IMR-90 (cell line): ENCODE results near the gene USH1G. TPM values are rescaled to one million over a fixed set of nuclear protein-coding genes. Genes with fewer than 3 reads are reported as not detected.

ENCODE experiments used
- ATAC-seq: fragments of 200-7000 bp; cut with Tn5 transposase; 2 replicates; pipeline ENCODE4 v1.9.1; 2020; ENCODE audit warnings: low read depth, mild to moderate bottlenecking, moderate library complexity
- BruUV-seq: library from RNA; stranded (reverse); fragments of 400-500 nt; replicated peaks from 2 replicates; lab custom pipeline; 2021; lab: Mats Ljungman, UMichigan
- CTCF ChIA-PET: fragments of 300-600 bp; formaldehyde crosslinking; extraction: SDS; loops from one replicate; lab custom pipeline; 2021; ENCODE audit warnings: antibody characterized with exemption; lab: Yijun Ruan, JAX
- POLR2A ChIA-PET: fragments of 300-600 bp; sonication (Branson Sonifier 250); formaldehyde crosslinking; loops from one replicate; lab custom pipeline; 2022; ENCODE audit warnings: antibody characterized with exemption; ENCODE audit not compliant: unreplicated experiment; lab: Charles Lee
- DNase-seq: peaks from one replicate; pipeline ENCODE4 v3.0.0; 2013
- H2AFZ ChIP-seq: replicated peaks from 2 replicates; pipeline ENCODE3; 2013; ENCODE audit warnings: low read length, mild to moderate bottlenecking; ENCODE audit not compliant: poor library complexity
- H2AK5ac ChIP-seq: 2 replicates; pipeline ENCODE4 v1.6.1; 2013; ENCODE audit warnings: low read depth, low read length, inconsistent platforms
- H2AK9ac ChIP-seq: replicated peaks from 2 replicates; pipeline ENCODE3; 2013; ENCODE audit warnings: mild to moderate bottlenecking, low read depth, low read length, moderate library complexity; ENCODE audit not compliant: poor library complexity
- H2BK120ac ChIP-seq: 2 replicates; pipeline ENCODE4 v1.6.1; 2013; ENCODE audit warnings: low read depth, low read length, inconsistent platforms
- H2BK15ac ChIP-seq: 3 replicates; pipeline ENCODE4 v1.6.1; 2013; ENCODE audit warnings: low read depth, low read length, inconsistent platforms
- H2BK20ac ChIP-seq: 2 replicates; pipeline ENCODE4 v1.6.1; 2013; ENCODE audit warnings: low read depth, mild to moderate bottlenecking, inconsistent platforms, low read length, moderate library complexity
- H2BK5ac ChIP-seq: 2 replicates; pipeline ENCODE4 v1.6.1; 2013; ENCODE audit warnings: mild to moderate bottlenecking, low read depth, low read length, inconsistent platforms; ENCODE audit not compliant: poor library complexity, severe bottlenecking
- H3K14ac ChIP-seq: replicated peaks from 2 replicates; pipeline ENCODE4 v1.6.1; 2013; ENCODE audit warnings: low read depth, low read length, inconsistent platforms
- H3K18ac ChIP-seq: 2 replicates; pipeline ENCODE4 v1.6.1; 2013; ENCODE audit warnings: low read depth, low read length, control low read depth
- H3K23ac ChIP-seq: 2 replicates; pipeline ENCODE4 v1.6.1; 2013; ENCODE audit warnings: low read depth, low read length, inconsistent platforms
- H3K27ac ChIP-seq: 2 replicates; pipeline ENCODE4 v1.5.1; 2013; ENCODE audit warnings: mild to moderate bottlenecking, control low read depth, low read length; ENCODE audit not compliant: insufficient read depth
- H3K27me3 ChIP-seq: 2 replicates; pipeline ENCODE4 v1.6.1; 2013; ENCODE audit warnings: low read length; ENCODE audit not compliant: control insufficient read depth, insufficient read depth
- H3K36me3 ChIP-seq: 2 replicates; pipeline ENCODE4 v1.6.1; 2013; ENCODE audit warnings: low read length, mixed read lengths; ENCODE audit not compliant: control insufficient read depth, insufficient read depth
- H3K4ac ChIP-seq: 2 replicates; pipeline ENCODE4 v1.6.1; 2013; ENCODE audit warnings: low read depth, low read length, inconsistent platforms
- H3K4me1 ChIP-seq: 2 replicates; pipeline ENCODE4 v1.6.1; 2013; ENCODE audit warnings: low read length, mixed read lengths; ENCODE audit not compliant: control insufficient read depth, insufficient read depth
- H3K4me2 ChIP-seq: 2 replicates; pipeline ENCODE4 v1.6.1; 2013; ENCODE audit warnings: low read depth, mild to moderate bottlenecking, control low read depth, low read length, moderate library complexity
- H3K4me3 ChIP-seq: 2 replicates; pipeline ENCODE4 v1.5.1; 2013; ENCODE audit warnings: low read depth, mild to moderate bottlenecking, control low read depth, low read length, moderate library complexity; ENCODE audit not compliant: insufficient read depth
- H3K56ac ChIP-seq: 2 replicates; pipeline ENCODE4 v1.6.1; 2013; ENCODE audit warnings: low read length, inconsistent platforms; ENCODE audit not compliant: insufficient read depth; ENCODE audit errors: extremely low read depth
- H3K79me1 ChIP-seq, 2 experiments: 2 replicates each; pipeline ENCODE4 v1.6.1; 2013; ENCODE audit warnings: low read length in 2 of 2, inconsistent platforms in 1 of 2, low read depth in 1 of 2
- H3K9ac ChIP-seq: 2 replicates; pipeline ENCODE4 v1.6.1; 2013; ENCODE audit warnings: low read depth, low read length, control low read depth
- H3K9me1 ChIP-seq: 2 replicates; pipeline ENCODE4 v1.6.1; 2013; ENCODE audit warnings: low read length, inconsistent platforms; ENCODE audit not compliant: insufficient read depth
- H3K9me3 ChIP-seq: 2 replicates; pipeline ENCODE4 v1.6.1; 2013; ENCODE audit warnings: low read length; ENCODE audit not compliant: control insufficient read depth, insufficient read depth
- H4K20me1 ChIP-seq: 2 replicates; pipeline ENCODE4 v1.6.1; 2013; ENCODE audit warnings: low read length, inconsistent platforms; ENCODE audit not compliant: insufficient read depth
- H4K5ac ChIP-seq: 2 replicates; pipeline ENCODE4 v1.6.1; 2013; ENCODE audit warnings: mild to moderate bottlenecking, low read depth, low read length, control low read depth
- H4K8ac ChIP-seq, 2 experiments: 2 replicates each; pipeline ENCODE4 v1.6.1; 2013; ENCODE audit warnings: low read depth in 2 of 2, low read length in 2 of 2, control low read depth in 1 of 2, inconsistent platforms in 1 of 2
- H4K91ac ChIP-seq: 2 replicates; pipeline ENCODE4 v1.6.1; 2013; ENCODE audit warnings: low read depth, low read length, inconsistent platforms; ENCODE audit not compliant: insufficient read depth
- CTCF ChIP-seq: conservative IDR thresholded peaks from 2 replicates; pipeline ENCODE4 v1.5.1; 2012; ENCODE audit warnings: mild to moderate bottlenecking, low read depth, low read length, improper control_type of control experiment
- NFE2L2 ChIP-seq: fragments of 150-350 bp; IDR thresholded peaks from 2 replicates; pipeline ENCODE4 v1.6.1; 2016; ENCODE audit warnings: low read depth, mild to moderate bottlenecking, low read length
- RAD21 ChIP-seq: IDR thresholded peaks from 2 replicates; pipeline ENCODE4 v1.6.1; 2012; ENCODE audit warnings: low read length, improper control_type of control experiment
- WGBS, 2 experiments: methylation state at CpG; one replicate each; pipeline versions ENCODE4 v1.1.5 to v1.1.7; 2013; ENCODE audit warnings: missing lambda C conversion rate in 2 of 2; ENCODE audit not compliant: insufficient read length in 1 of 2; ENCODE audit errors: extremely low coverage in 2 of 2; 5-methylcytosine and 5-hydroxymethylcytosine counted together
- dilution Hi-C: fragments of 300-500 bp; cut with HindIII; formaldehyde crosslinking; loops from one replicate; pipeline ENCODE4 v1.14.3; 2018; ENCODE audit warnings: low sequenced_read_pairs; ENCODE audit not compliant: unreplicated experiment
- in situ Hi-C: fragments of 300-500 bp; cut with MboI; formaldehyde crosslinking; loops from 3 replicates; pipeline ENCODE4 v1.14.3; 2019; ENCODE audit warnings: low sequenced_read_pairs, inconsistent platforms, mixed read lengths
- intact Hi-C: fragments of 100-400 bp; cut with micrococcal nuclease; formaldehyde crosslinking; loops from 2 replicates; pipeline ENCODE4 v1.10.0; 2022
- polyA plus RNA-seq, 3 experiments: library from polyadenylated mRNA; depleted of rRNA; stranded (reverse); fragments of >200 nt; gene quantifications; 2 replicates each; pipeline ENCODE4 v1.2.3, GENCODE V29; 2012; ENCODE audit warnings: low replicate concordance in 1 of 3
- total RNA-seq: library from RNA; depleted of rRNA; stranded (reverse); fragments of >200 nt; gene quantifications from 2 replicates; pipeline ENCODE4 v1.2.3, GENCODE V29; 2012

Gene USH1G
- total and polyA plus RNA-seq, 2 of the 4 experiments (the other 2 are of a cell fraction), result not detected

GRCh38 chr17:74919440-74920305, 3.4 kb downstream of the USH1G start:
- ChIA-PET POLR2A (no interaction called here), CTCF (interaction anchor here (0.7 to 1.1 kb wide), 2 partner anchors 35 to 38 kb away, joined by 3 to 7 read pairs; no protein-coding TSS in a partner anchor)
- Histone ChIP-seq H3K27me3 (peaks cover 67% of the 10 kb centered on the region), H3K4ac (no peak overlapping the region), H2AFZ (peak overlapping the region; percentile 23), H2BK20ac (no peak overlapping the region), H3K4me2 (no peak overlapping the region), H4K91ac (no peak overlapping the region), H3K27ac (no peak overlapping the region), H3K9me3 (no peaks in the 10 kb centered on the region), H4K8ac (no peak overlapping the region), H4K5ac (no peak overlapping the region), H2BK15ac (no peak overlapping the region), H3K36me3 (no peaks in the 10 kb centered on the region), H2BK5ac (no peak overlapping the region), H3K4me1 (no peaks in the 10 kb centered on the region), H2BK120ac (no peak overlapping the region), H3K4me3 (no peak overlapping the region), H3K23ac (no peak overlapping the region), H3K9me1 (no peaks in the 10 kb centered on the region), H3K18ac (no peak overlapping the region), H4K20me1 (no peaks in the 10 kb centered on the region), H2AK9ac (no peak overlapping the region), H3K14ac (no peak overlapping the region), H3K79me1 (no peaks in the 10 kb centered on the region), H2AK5ac (no peak overlapping the region), H3K9ac (no peak overlapping the region), H3K56ac (no peak overlapping the region)
- DNase-seq, result no peak
- dilution Hi-C loops, result no loop called here
- TF ChIP-seq NFE2L2 (no peak), RAD21 (0 out of 2 replicates have a peak, but pooled peaks have one; percentile 15), CTCF (peak; percentile 23; the same call in 1 of the 2 replicates)
- 55% methylated on average over 37 of the region's 67 CpGs; no CpG with 5 or more reads in 1 of the 2 experiments for WGBS, 2 experiments
- BruUV-seq, result no TSS peak
- ATAC-seq, result peak; percentile 24; the same call in 1 of the 2 replicates
- in situ Hi-C loops, result no loop called here
- intact Hi-C loops, result no loop called here
